Adipose tissue (tissue), 3 donors: ENCODE data around the gene SNX13. TPM values are rescaled to one million over a fixed set of nuclear protein-coding genes. Genes with fewer than 3 reads are reported as not detected.

Source experiments
- H3K27ac ChIP-seq: one replicate; pipeline ENCODE4 v1.5.1; 2013; ENCODE audit warnings: low read depth, low read length
- WGBS, 3 donors: extraction: QIAGEN DNeasy Blood & Tissue Kit; methylation state at CpG; one replicate each; pipeline ENCODE4 v1.1.7; 2013; 5-methylcytosine and 5-hydroxymethylcytosine counted together
- polyA plus RNA-seq, 3 donors: library from polyadenylated mRNA; stranded (reverse); fragments of 200-250 nt; gene quantifications; one replicate each; pipeline ENCODE4 v1.2.3, GENCODE V29; 2013
- donor health status: healthy with polysubstance abuse.
- donor health status: Bipolar disorder and iron deficiency.
- donor health status: healthy.

Gene SNX13
- polyA plus RNA-seq, result 10 to 100 TPM in 2 of 3 donors, 1 to 10 TPM in 1; 6.5 to 12.4 (median 10.2) TPM

- H3K27ac ChIP-seq, result peak within 1 kb of the TSS; percentile 95
- 0% methylated on average over 64 to 66 of the region's 66 CpGs for WGBS, 3 donors
Observed at GRCh38 chr7:17940302-17940883, at the start of gene SNX13. SNX13 (minus strand) TSS chr7:17940494; CDS start chr7:17940295, 199 bp downstream.

- 78 to 87% (median 86%) methylated on average over 5 of the region's 5 CpGs for WGBS, 3 donors
Observed at GRCh38 chr7:17989546-17989945, 49.3 kb upstream of the SNX13 start.

GRCh38 chr7:17988858-17989257 lies 48.6 kb upstream of the SNX13 start:
- WGBS, 3 donors, result 90 to 96% (median 93%) methylated on average over 6 of the region's 6 CpGs

More at GRCh38 chr7:17989546-17989945, 49.3 kb upstream of the SNX13 start:
- no peak overlapping the region for H3K27ac ChIP-seq

DNA sequence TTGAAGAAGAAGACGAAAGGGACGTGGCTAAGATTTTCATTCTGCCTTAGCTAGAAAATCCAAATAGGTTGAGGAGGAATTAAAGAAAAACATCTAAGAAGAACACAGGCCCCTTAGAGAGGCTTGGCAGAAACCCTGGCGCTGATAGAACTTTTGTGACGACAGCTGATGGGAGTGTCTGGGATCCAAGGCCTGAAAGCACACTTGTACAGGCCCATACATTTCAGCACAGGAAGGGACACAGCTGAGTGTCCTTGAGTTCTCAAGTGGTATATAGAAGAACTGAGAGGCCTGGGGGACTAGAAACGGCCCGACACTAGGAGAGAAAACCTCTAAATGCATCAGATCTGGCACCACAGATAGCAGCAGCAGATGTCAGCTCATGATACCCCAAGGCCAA lies 47.8 kb upstream of the SNX13 start:
- WGBS, 3 donors, result 78 to 91% (median 91%) methylated on average over 6 of the region's 6 CpGs
- no peak overlapping the region for H3K27ac ChIP-seq

More at GRCh38 chr7:17988858-17989257, 48.6 kb upstream of the SNX13 start:
- no peak overlapping the region for H3K27ac ChIP-seq

DNA sequence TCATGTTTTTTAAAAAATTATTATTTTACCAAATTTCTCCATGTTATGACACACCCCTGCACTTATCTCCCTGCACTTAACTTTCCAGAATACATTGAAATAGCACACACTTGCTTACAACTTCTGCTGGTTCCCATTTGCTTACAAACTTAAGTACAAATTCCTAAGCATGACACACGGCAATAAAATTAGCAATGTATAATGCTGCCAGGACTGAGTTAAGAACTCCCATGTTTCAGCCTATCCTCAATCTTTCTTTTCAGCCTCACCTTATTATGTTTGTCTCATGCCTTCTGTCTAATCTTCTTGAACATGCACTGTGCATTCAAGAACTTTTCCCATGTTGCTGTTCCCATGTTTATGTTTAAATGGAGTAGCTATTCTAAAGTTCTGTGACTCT lies 46.6 kb upstream of the SNX13 start:
- WGBS, 3 donors, result 55 to 63% (median 60%) methylated on average over 1 of the region's 1 CpG
- H3K27ac ChIP-seq, result no peak overlapping the region

GRCh38 chr7:17985473-17986239 lies 45.4 kb upstream of the SNX13 start:
- no peak overlapping the region for H3K27ac ChIP-seq
- 83 to 92% (median 91%) methylated on average over 6 of the region's 6 CpGs for WGBS, 3 donors

DNA sequence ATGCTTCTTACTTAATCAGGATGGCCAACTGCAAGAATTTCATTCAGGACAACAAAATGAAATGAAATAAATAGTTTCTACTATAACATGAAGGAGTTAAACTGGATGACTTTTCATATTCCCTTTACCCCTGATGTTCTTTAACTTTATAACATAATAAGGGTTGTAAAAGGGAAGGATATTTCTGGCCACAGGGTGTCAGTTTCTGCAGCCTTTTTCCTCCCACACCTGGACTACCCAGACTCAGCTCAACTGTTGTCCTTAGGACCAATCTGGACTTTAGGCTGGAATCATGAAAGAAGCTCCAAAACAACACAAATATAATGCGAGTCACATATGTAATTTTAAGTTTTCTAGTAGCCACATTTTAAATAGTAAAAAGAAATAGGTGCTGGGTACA lies 44.0 kb upstream of the SNX13 start:
- WGBS, 3 donors, result 75 to 95% (median 93%) methylated on average over 1 of the region's 1 CpG
- H3K27ac ChIP-seq, result no peak overlapping the region

DNA sequence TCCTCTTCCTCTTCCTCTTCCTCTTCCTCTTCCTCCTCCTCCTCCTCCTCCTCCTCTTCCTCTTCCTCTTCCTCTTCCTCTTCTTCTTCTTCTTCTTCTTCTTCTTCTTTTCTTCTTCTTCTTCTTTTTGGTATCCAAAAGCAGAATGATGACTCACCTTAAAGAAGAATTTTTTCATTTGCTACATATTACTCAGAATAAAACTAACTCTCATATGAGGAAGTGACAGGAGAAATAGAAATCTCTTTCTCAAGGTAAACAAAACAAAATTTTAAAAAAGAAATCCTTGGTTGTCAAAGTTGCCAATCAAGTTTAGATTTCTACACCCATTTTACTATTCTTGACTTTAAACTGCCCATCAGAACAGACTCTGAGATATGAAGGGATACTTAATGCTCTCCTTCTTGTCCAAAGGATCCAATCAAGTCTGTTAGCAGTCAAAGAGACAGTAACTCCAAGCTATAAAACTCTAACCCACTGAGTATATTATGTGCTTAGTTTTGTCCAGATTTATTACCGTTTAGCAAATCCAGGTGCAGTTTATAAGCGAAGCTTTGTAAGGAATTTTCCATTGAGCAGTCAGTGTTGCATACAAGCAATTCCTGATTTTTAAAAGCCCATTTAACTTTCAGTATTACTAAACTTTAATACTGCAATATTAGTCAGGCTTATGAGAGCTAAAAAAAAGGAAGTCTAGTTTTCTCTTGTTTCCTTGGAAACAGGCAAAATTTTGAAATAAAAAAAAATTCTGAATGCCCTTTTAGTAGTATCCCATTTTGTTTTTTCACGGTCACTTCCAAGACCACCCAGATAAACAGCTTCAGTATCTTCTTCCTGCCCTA lies 43.1 kb upstream of the SNX13 start:
- WGBS, 3 donors, result 61 to 73% (median 68%) methylated on average over 3 of the region's 3 CpGs
- H3K27ac ChIP-seq, result no peak overlapping the region

DNA sequence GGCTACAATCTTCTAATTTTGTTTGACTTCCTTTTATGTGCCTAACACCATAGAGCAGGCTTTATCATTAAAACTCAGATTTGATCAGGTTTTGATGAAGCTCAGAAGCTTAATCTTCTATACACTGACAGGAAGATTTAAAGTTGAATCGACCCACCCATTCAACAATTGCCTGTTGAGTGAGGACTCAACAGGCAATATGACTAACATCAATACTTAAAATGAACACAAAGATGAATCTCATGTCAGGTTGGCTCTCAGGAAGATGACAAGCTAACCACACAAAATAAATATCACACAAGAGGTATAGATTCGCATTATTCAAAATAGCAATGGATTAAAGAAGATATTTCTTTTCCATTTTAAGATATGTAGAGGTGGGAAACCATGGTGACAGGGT lies 36.7 kb upstream of the SNX13 start:
- no peak overlapping the region for H3K27ac ChIP-seq
- 42 to 47% (median 45%) methylated on average over 2 of the region's 2 CpGs for WGBS, 3 donors

- 53 to 76% (median 67%) methylated on average over 2 of the region's 2 CpGs for WGBS, 3 donors
- H3K27ac ChIP-seq, result no peak overlapping the region
Observed at GRCh38 chr7:17971411-17971810, 31.1 kb upstream of the SNX13 start.

GRCh38 chr7:17968791-17969715 lies 28.8 kb upstream of the SNX13 start:
- 53 to 69% (median 60%) methylated on average over 5 of the region's 5 CpGs for WGBS, 3 donors
- H3K27ac ChIP-seq, result no peak overlapping the region

DNA sequence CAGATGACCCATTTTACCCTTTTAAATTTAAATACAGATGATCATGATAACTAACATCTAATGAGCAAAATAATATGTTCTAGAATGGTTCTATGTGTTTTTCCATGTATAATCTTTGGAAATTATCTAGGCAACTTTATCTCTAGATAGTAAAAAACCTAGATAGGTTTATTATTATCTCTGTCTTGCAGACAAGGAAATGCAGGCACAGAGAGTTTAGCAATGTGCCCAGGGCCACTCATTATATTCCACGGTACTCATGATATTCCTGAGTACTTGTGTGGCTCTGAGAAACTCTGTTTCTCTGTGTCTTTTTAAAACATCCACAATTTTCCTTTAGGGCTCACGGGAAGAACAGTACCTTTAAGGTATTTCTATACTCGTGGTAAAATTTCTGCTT lies 26.4 kb upstream of the SNX13 start:
- H3K27ac ChIP-seq, result no peak overlapping the region
- WGBS, 3 donors, result 81 to 87% (median 82%) methylated on average over 3 of the region's 3 CpGs

DNA sequence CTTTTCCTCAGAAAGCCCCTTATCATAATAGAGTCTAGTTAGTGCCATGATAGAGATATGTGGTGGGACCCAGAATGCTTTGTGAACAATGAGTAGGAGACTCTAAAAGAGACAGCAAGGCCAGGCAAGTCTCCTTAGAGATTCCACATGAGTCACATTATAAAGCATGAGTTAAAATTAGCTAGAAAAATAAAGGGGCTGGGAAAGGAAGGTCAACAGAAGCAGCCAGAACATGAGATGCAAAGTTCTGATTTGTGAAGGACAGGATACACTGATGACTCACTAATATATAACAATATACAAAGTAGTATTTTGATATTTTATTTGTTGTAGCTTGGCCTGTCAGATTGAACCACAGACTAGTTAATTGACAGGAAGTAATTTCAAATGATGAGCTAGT lies 25.3 kb upstream of the SNX13 start:
- H3K27ac ChIP-seq, result no peak overlapping the region

DNA sequence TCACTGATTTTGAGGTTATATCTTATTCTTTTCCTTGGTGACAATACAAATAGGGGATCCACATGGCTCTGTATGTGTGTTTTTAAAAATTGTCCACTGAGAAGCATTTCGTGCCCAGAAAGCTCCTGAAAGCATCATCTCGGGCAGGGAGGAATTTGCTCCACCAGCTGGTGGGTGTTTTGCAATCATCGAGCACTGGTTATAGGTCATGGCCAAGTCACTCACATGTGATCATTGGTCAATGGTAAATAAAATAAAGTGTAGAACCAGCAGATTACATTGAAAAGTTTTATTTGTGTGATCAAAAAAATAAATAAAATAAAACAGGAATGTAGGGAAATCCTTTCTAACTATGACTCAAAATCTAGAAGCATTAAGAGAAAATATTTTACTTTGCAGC lies 23.0 kb upstream of the SNX13 start:
- no peak overlapping the region for H3K27ac ChIP-seq
- WGBS, 3 donors, result 56 to 62% (median 60%) methylated on average over 3 of the region's 3 CpGs

DNA sequence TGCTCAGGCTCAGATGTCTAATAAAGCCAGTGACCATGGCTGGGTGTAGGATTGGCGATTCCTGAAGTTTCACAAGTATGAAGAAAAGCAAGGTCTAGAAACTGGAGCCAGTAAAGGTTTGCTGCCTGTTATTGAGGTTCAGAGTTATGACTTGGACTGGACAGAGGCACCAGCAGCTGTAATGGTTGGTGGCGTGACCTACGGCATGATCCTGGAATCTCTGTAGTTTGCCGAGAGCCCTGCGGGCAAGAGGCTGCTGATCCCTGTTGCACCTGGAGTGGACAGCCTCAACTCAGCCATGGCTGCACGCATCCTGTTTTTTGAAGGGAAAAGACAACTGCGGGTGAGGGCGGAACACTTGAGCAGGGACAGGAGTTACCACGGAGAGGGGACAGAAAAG lies 22.4 kb upstream of the SNX13 start:
- H3K27ac ChIP-seq, result no peak overlapping the region
- 94 to 96% (median 94%) methylated on average over 9 of the region's 9 CpGs for WGBS, 3 donors

- no peak overlapping the region for H3K27ac ChIP-seq
- WGBS, 3 donors, result 76 to 93% (median 85%) methylated on average over 2 of the region's 2 CpGs
Observed at GRCh38 chr7:17957871-17958270, 17.6 kb upstream of the SNX13 start.

DNA sequence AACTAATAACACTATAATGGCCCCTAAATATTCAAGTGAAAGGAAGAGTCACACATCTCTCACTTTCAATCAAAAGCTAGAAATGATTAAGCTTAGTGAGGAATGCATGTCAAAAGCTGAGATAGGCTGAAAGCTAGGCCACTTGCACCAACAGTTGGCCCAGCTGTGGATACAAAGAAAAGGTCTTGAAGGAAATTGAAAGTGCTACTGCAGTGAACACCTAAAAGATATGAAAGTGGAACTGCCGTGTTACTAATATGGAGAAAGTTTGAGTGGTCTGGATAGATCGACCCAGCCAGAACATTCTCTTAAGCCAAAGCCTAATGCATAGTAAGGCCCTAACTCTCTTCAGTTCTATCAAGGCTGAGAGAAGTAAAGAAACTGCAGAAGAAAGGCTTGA lies 12.1 kb upstream of the SNX13 start:
- 87 to 90% (median 90%) methylated on average over 2 of the region's 2 CpGs for WGBS, 3 donors
- H3K27ac ChIP-seq, result no peak overlapping the region

DNA sequence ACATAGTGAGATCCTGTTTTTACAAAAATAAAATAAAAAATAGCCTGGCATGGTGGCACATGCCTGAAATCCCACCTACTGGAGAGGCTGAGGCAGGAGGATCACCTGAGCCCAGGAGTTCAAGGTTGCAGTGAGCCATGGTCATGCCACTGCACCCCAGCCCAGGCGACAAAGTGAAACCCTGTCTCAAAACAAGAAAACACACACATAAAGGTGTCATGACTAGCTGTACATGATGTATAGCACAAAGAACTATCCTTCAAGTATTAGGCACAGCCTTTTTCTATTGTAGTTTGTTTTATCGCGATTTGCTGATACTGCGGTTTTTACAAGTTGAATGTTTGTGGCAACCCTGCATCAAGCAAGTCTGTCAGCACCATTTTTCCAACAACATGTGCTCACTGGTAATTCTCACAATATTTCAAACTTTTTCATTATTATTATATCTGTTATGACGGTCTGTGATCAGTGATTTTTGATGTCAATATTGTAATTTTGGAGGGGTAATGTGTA lies 11.5 kb upstream of the SNX13 start:
- WGBS, 3 donors, result 95 to 97% (median 96%) methylated on average over 5 of the region's 5 CpGs
- H3K27ac ChIP-seq, result no peak overlapping the region
